SK-N-SH treated with all-trans-retinoic acid at 6 μM for 48 hours (cell line): ENCODE data around the gene KIAA0753.

Source experiments
- ISL1 ChIP-seq: fragments of 250-450 bp; sonication (Bioruptor Pico); IDR thresholded peaks from 2 replicates; pipeline ENCODE4 v2.1.2; 2022; ENCODE audit warnings: mild to moderate bottlenecking, moderate library complexity
- ZFP3 ChIP-seq: fragments of 250-450 bp; sonication (Bioruptor Pico); IDR thresholded peaks from 2 replicates; pipeline ENCODE4 v1.5.0; 2020; ENCODE audit warnings: mild to moderate bottlenecking, moderate library complexity

- no peak for TF ChIP-seq ISL1
- TF ChIP-seq ZFP3 (CRISPR knock-in tag) = no peak
Observed at GRCh38 chr17:6668219-6668618, 27.7 kb upstream of the KIAA0753 start.
